NOMO-1 treated with dmso at 0.1 percent for 144 hours (cell line): ENCODE results near the gene RGS13.

Experiments used
- DNase-seq: peaks from one replicate; lab custom pipeline; 2025; ENCODE audit not compliant: unreplicated experiment; lab: John Stamatoyannopoulos, UW

Gene RGS13

GRCh38 chr1:192635939-192636338, at the start of gene RGS13:
TSS of gene RGS13 (plus strand) at chr1:192636147. CDS start at chr1:192644335, 8,188 bp downstream.
- no peak for DNase-seq

GRCh38 chr1:192587386-192588266, 48.3 kb upstream of the RGS13 start:
- DNase-seq = no peak

- DNase-seq = no peak
Observed at GRCh38 chr1:192588546-192588945, 47.4 kb upstream of the RGS13 start.

- DNase-seq = no peak
Observed at GRCh38 chr1:192589813-192590212, 46.1 kb upstream of the RGS13 start.

GRCh38 chr1:192592517-192592916, 43.4 kb upstream of the RGS13 start:
- DNase-seq = no peak

- no peak for DNase-seq
Observed at GRCh38 chr1:192592981-192593708, 42.8 kb upstream of the RGS13 start.

- no peak for DNase-seq
Observed at GRCh38 chr1:192595299-192595698, 40.6 kb upstream of the RGS13 start.

GRCh38 chr1:192598589-192598988, 37.4 kb upstream of the RGS13 start:
- no peak for DNase-seq

- no peak for DNase-seq
Observed at GRCh38 chr1:192600275-192600674, 35.7 kb upstream of the RGS13 start.

- no peak for DNase-seq
Observed at GRCh38 chr1:192601143-192601542, 34.8 kb upstream of the RGS13 start.

GRCh38 chr1:192601567-192601966, 34.4 kb upstream of the RGS13 start:
- no peak for DNase-seq

- DNase-seq = no peak
Observed at GRCh38 chr1:192602757-192603156, 33.2 kb upstream of the RGS13 start.

GRCh38 chr1:192603218-192603787, 32.6 kb upstream of the RGS13 start:
- no peak for DNase-seq

- peak; percentile 79 for DNase-seq
Observed at GRCh38 chr1:192604979-192605620, 30.8 kb upstream of the RGS13 start.

GRCh38 chr1:192608671-192609070, 27.3 kb upstream of the RGS13 start:
- DNase-seq = no peak

- DNase-seq = peak; percentile 90
Observed at GRCh38 chr1:192609110-192610079, 26.6 kb upstream of the RGS13 start.

- peak; percentile 12 for DNase-seq
Observed at GRCh38 chr1:192610112-192610889, 25.6 kb upstream of the RGS13 start.

- no peak for DNase-seq
Observed at GRCh38 chr1:192615055-192615454, 20.9 kb upstream of the RGS13 start.

- DNase-seq = no peak
Observed at GRCh38 chr1:192620071-192620635, 15.8 kb upstream of the RGS13 start.
